GM18907 (cell line): ENCODE measurements around the gene ANP32E.
"Not testable (repeated sequence)": the region's sequence is repeated elsewhere in the genome, so short reads cannot be mapped to it uniquely, and the experiment has no call there.

Experiments used
- ATAC-seq: cut with Tn5 transposase; IDR thresholded peaks from one replicate; pipeline ENCODE4 v1.9.1; 2021; ENCODE audit warnings: mild to moderate bottlenecking, moderate library complexity; ENCODE audit not compliant: unreplicated experiment

The ANP32E gene

DNA sequence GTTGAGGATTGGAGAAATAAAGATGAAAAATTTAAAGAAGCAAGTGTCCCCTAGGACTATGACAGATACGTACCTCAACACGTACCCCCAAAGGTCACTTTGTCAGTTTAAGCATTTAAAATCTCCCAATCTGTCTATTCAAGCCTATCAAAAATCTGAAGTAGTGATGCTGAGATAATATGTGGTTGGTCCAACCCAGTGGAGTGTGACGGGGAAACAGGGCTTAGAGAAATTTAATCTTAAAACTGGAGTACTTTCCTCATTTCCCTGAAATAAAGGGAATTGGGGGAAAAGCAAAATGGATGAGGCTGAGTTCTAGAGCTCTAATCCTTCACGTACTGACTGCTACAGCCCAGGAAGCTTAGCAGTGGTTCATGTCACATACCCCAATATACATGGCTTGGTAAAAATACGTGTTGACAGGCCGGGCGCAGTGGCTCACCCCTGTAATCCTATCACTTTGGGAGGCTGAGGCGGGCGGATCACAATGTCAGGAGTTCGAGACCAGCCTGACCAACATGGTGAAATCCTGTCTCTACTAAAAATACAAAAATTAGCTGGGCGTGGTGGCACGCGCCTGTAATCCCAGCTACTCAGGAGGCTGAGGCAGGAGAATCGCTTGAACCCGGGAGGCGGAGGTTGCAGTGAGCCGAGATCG, 21.7 kb downstream of the ANP32E start:
- not testable (repeated sequence) for ATAC-seq

DNA sequence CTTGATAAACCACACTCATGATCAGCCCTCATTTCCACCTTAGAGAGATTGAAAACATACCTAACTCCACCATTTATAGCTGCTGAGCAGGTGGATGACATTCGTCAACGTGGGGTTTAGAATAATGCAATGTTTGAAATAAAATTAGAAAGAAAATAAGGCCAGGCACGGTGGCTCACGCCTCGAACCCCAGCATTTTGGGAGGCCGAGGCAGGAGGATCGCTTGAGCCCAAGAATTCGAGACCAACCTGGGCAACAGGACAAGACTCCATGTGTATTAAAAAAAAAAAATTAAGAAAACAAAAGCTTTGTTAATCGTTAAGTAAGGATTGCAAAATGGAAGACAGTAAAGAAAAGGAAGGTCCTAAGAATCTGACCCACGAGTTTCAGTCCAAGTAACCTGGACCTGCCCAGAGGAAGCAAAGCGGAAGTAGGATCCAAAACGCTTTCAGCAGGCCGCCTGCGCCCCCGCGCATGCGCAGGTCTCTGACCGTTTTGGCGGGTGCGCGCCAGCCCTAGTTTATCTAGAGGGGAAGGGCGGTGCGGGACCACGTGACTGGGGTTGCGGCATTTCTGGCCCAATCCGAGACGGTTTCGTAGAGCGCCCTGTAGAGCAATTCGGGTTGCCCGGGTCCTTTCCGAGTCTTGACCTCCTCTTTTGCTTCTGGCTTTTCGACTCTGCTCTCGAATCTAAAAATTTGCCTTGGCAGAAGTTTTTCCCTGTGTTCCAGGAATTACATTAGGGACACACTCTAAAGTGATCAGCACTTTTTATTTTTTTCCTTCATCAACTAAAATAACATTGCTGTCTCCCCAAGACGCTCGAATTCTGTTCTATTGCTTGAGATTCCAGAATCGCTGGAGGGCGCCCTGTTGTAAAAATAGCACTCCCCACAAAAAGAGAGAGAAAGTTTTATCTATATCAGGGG, 22.5 kb downstream of the ANP32E start:
- peak; percentile 82 for ATAC-seq

DNA sequence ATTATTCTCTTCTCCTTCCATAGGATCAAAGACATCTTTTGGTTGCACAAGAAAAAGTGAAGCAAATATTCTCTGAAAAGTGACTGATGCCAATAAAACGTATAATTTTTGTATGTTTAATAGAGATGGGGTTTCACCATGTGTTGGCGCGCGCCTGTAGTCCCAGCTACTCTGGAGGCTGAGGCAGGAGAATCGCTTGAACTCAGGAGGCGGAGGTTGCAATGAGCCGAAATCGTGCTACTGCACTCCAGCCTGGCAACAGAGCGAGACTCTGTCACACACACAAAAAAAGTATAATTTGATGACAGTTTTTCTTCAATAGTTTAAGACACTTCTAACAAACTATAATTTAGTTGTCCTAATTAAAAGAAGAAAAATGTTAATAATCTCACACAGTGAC, 23.8 kb downstream of the ANP32E start:
- no peak for ATAC-seq

DNA sequence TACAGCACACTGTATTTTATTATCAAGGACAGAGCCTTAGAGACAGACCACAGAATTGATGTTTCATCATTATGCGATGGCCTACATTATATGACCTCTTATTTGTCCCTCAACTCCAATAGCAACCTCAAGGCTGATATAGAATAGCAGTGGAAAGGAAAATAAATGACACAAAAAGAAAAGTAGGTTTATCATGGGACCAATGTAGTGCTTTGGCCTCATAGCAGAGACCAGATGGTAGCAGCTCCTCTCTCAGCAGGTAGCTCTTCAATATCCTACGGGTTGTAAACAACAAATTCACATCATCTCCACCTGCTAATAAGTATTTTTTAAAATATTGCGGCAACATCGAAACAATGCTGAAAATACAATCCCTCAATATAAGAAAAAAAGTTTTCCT, 25.2 kb downstream of the ANP32E start:
- no peak for ATAC-seq

DNA sequence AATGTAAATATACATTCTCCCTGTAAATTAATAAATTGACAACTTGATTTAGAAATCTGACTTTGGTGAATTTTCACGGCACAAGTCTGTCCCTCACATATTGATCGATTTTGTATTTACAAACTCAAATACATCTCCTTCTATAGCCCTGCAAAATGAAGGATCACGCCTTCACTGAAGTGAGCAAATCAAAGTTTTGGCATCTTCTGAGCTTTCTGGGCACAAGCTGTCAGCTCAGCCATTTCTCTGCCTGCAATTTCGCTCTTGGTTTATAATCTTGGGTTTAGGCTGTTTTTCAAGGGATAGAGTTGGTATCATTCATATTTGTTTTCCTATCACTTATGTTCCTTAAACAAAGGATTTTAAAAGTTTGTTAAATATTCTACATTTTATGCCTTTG, 25.8 kb downstream of the ANP32E start:
- ATAC-seq = no peak

DNA sequence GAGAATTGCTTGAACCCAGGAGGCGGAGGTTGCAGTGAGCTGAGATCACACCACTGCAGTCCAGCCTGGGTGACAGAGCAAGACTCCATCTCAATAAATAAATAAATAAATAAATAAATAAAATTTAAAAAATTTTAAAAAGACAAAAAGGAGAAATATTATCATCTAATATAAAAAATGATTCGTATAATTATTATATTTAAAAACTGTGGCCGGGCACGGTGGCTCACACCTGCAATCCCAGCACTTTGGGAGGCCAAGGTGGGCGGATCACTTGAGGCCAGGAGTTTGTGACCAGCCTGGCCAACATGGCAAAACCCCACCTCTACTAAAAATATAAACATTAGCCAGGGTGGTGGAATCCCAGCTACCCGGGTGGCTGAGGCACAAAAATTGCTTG, 27.5 kb downstream of the ANP32E start:
- not testable (repeated sequence) for ATAC-seq

DNA sequence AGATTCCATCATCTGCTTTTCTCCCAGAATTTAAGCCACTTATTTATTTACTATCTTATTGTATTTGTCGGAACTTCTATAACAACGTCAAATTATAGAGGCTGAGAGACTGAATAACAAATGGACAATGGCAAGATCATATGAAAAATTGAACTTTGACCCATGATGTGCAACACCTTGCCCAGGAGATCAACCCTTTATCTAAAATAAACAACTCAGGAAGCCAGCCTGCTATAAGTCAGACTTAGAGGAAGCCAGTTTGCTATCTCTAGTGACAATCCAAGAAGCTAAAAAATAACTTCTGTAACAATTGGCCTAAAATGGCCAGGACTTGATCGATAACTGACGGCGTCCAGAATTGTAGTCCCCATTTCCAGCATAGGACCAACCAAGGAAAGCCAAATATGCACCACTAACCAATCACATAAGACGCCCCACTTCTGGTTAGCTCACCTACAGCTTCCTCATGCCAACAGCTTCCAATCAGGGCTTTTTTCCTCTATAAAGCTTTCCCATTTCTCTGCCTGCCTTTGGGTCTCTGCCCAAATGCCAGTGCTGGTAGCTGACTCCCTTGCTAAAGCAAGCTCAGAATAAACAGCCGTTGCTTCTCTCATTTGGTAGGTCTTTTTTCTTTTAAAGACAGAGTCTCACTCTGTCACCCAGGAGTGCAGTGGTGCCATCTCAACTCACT, 28.5 kb downstream of the ANP32E start:
- no peak for ATAC-seq

DNA sequence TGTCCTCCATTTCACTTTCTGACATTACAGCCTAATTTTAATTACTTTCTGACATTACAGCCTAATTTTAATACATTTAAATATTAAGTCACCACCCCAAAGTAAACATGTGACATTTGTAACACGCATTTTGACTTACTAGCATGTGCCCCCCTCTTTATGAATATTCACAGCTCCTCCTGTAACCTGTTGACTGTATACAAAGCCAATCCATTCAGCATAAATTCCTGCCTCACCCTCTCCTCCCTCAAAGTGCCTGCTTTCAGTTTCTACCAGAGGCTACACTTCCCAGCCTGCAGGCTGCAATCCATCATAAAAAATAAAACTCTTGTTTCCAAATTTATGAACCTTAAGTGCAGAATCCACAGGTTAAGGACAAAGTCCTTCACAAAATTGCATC, 39.5 kb downstream of the ANP32E start:
- ATAC-seq = no peak

DNA sequence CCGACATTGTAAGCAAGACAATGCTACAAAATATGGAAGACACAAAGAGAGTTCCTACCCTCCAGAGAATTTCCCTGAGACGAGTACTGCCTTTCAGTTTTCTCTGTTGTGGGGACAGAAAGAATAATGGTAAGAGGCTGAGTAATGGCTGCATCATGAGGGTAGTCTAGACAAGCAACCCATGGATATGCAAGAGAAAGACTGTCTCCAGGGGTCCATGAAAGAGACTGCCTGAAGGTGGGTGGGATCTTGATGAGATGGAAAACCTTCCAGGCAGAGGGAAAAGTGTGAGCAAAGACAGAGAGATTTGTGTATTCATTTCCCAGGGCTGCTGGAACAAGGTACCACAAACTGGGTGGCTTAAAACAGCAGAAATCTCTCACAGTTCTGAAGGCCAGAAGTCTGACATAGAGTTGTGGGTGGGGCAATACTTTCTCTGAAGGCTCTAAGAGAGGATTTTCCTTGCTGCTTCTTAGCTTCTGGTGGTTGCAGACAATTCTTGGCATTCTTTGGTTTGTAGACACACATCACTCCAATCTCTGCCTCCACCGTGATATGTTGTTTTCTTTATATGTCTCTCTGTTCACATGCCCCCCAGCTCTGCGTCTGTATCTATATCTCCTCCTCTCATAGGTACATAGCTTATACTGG, 41.4 kb downstream of the ANP32E start:
- no peak for ATAC-seq

DNA sequence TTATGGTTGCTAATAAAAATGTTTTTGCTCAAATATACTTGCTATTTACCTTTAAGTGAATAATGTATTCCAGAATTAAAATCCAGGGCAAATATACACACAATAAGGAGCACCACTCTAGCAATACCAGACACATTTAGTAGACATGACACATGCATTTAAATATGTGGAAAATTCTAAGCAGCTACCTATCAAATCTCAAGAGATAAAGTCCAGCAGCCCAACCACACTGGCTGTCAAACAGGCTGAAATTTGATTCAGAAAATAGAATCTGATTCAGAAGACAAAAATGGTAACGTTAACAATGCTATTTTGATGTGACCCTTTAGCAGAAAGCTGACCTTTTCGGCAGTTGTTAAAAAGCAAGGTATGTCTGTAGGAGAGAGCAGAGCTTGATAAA, 43.9 kb downstream of the ANP32E start:
- no peak for ATAC-seq

DNA sequence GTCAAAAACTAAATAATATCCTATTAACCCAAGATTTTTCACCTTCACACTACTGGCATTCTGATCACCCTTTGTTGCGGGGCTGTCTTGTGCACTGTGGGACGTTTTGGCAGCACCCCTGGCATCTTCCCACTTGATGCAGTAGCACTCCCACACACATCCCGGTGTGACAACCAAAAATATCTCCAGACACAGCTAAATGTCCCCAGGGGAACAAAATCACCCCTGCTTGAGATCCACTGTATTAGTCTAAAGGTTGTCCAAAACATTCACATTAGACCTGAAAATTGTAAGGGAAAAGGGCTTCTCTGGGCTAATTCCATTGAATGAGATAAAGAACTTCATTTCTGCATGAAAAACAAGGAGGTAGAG, 48.4 kb downstream of the ANP32E start:
- ATAC-seq = no peak

DNA sequence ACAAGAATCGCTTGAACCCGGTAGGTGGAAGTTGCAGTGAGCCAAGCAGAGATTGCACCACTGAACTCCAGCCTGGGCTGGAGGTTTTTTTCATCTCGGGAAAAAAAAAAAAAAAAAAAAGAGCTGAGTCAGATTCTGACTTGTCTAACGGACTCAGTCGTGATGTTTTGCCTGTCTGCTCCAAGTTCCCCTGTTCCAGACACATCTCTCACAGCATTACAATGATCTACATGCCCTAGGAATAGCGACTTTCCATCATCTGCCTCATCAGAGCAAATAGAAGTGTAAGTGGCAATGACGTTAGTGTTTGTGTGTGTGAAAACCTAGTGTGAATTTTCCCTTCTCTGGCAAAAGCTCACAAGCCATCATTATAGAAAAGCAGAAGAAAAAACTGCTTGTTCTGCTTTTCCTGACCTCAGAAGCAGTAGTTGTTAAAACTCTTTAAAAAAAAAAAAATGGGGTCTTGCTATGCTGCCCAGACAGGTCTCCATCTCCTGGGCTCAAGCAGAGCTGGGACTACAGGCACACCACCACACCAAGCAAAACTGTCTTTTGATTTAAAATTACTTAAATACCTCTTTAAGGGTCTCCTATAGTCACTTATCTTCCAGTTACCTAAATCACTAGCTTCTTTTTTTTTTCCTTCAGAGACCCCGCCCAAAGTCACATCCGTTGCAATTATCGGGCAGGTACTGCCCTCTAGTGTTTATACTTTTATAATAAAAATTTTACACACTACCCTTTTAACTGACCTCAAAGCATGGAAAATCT, 48.9 kb downstream of the ANP32E start:
- no peak for ATAC-seq

DNA sequence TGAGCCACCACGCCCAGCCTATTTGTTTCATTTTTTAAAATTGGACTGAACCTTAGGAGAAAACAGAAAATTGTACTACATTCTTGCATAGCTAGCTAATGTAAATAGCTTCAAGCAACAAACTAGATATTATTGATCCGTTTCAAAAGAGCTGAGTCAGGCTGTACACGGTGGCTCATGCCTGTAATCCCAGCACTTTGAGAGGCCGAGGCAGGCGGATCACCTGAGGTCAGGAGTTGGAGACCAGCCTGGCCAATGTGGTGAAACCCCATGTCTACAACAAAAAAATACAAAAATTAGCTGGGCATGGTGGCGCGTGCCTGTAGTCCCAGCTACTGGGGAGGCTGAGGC, 49.5 kb downstream of the ANP32E start:
- ATAC-seq = not testable (repeated sequence)

DNA sequence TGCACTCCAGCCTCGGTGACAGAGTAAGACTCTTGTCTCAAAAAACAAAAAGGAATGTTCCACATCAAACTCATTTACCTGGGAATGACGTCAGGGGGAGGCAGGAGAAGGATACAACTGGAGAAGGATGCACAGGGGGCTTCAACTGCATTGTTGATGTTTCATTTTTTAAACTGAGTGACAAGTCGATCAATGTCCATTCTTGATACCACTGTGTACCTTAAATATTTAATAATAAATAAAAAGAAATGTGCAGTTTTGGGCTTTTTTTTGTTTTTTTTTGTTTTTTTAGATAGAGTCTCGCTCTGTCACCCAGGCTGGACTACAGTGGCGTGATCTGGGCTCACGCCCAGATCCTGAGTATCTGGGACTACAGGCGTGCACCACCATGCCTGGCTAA, 50.4 kb downstream of the ANP32E start:
- ATAC-seq = no peak

DNA sequence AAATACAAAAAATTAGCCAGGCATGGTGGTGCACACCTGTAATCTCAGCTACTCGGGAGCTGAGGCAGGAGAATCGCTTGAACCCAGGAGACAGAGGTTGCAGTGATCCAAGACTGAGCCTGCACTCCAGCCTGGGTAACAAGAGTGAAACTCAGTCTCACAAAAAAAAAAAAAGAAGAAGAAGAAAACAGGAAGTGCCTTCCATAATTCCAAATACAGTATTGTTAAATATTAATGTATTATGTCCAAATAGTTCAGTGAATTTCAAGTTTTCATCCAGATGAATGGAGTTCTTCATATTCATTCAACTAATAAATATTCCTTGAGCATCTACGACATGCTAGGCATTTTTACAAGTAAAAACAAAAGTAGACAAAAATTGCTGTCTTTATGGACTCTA, 52.9 kb downstream of the ANP32E start:
- ATAC-seq = no peak

DNA sequence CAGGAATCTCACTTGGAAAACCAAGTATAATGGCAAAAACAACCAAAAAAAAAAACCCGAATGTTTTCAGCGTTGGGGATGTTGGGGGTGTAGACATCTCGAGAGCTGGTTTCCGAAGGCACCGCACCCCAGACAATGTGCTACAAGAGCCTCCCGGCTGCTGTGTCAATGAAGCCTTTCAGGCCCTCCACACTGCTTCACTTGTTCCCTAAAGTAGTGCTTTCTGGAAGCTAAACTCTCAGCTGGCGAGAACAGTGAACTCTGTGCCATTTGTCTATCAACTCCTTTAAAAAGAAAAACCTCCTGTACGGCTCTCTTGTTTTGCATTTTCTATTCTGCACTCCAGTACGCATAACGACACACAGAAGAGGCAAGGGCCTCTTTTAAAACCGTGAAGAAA, 53.7 kb downstream of the ANP32E start:
- no peak for ATAC-seq

DNA sequence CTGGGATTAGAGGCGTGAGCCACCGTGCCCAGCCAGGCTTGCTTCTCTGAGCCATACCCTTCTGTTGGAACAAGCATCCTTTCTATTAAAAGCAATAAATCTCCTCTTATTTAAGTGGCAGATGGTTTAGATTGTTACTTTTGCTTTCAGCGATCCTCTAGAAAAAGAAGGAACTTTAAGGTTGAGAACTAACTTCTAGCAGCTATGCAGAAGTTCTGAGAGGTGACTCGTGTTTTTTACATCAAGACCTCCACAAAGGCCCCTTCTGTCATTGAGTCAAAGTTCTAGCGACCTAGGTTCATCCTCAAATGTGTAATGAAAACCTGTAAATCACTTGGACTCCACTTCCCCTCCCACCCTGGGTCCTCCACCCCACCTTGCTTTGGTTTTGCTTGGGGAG, 55.4 kb downstream of the ANP32E start:
- no peak for ATAC-seq

DNA sequence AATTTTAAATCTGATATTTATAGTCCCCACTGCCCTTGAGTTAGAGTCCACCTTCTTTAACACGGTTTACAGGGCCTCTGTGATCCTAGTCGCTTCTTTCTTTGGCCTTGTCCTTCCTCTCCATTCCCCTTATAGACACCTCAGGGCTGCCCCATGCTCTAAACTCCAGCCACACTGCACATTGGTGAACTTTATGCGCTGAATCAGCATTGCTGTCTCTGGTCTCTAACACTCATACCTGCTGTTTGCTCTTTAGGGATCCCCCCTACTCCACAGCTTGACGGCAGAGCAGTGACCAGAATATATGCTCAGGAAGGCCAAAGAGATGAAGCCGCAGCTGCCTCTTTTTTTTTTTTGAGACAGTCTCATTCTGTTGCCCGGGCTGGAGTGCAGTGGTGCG, 56.0 kb downstream of the ANP32E start:
- no peak for ATAC-seq

DNA sequence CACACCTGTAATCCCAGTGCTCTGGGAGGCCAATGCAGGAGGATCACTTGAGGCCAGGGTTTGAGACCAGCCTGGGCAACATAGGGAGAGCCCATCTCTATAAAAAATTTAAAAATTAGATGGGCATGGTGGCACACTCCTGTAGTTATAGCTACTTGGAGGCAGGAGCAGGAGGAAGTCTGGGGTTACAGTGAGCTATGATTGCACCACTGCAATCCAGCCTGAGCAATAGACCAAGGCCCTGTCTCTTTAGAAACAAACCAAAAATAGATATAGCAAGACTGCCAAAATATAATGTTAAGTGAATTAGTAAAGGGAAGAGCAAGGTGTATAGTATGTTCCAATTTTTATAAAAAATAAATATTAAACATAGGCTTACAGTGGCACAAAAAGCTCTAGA, 57.4 kb downstream of the ANP32E start:
- no peak for ATAC-seq

DNA sequence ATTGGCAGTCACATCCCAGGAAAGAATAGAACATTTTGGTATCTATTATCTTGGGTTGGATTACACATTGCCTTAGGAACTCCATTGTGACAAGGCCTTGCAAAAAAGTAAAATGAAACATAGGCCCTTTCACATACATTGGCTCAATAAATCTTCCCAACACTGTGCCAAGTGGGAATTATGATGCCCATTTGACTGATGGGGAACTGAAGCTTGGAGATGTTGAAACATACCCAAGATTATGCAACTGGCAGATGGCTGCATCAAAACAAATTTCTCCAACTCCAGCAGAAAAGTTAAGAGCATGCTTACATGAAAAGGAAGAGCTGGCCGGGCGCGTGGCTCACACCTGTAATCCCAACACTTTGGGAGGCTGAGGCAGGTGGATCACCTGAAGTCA, 59.3 kb downstream of the ANP32E start:
- ATAC-seq = no peak

DNA sequence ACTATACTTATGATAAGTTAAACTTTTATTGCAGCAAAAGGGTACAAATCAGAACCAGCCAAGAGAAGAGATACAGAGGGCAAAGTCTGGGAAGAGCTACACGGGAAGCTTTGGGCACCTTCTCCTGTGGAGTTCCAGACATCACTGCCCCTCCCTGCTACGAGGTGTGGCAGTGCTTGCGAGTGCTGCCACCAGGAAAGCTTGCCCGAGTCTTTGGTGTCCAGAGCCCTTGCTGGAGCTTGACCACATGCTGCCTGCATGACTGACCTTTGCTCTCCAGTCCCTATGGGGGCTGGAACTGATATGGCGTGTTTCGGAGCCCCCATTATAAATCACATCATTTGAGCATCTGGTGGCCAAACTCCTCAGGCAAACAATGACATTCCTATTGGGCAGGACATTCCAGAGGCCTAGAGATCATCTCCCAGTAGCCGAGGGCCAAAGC, 62.7 kb downstream of the ANP32E start:
- ATAC-seq = no peak
